GM12874 (cell line): ENCODE measurements around the gene PNMA3.

Experiments
- CTCF ChIP-seq: IDR thresholded peaks from 2 replicates; pipeline ENCODE4 v1.5.1; 2011; ENCODE audit warnings: low read depth, mild to moderate bottlenecking, control low read depth, low read length, moderate library complexity; ENCODE audit not compliant: insufficient read depth

Gene PNMA3

GRCh38 chrX:153052534-153052933 is 3.7 kb upstream of the PNMA3 start:
- no peak for TF ChIP-seq CTCF

GRCh38 chrX:153057281-153057680 is 1.0 kb downstream of the PNMA3 start:
- TF ChIP-seq CTCF: no peak

- no peak for TF ChIP-seq CTCF
Measured at GRCh38 chrX:153059191-153060094, 3.2 kb downstream of the PNMA3 start.

GRCh38 chrX:153060095-153060445 is 3.8 kb downstream of the PNMA3 start:
- no peak for TF ChIP-seq CTCF

GRCh38 chrX:153061732-153062131 is 5.5 kb downstream of the PNMA3 start:
- TF ChIP-seq CTCF: no peak

- no peak for TF ChIP-seq CTCF
Measured at GRCh38 chrX:153063315-153063714, 7.0 kb downstream of the PNMA3 start.

- TF ChIP-seq CTCF: no peak
Measured at GRCh38 chrX:153064061-153064460, 7.8 kb downstream of the PNMA3 start.
